GM10847 (cell line): ENCODE measurements around the gene RBFOX2.

ENCODE experiments used
- POLR2A ChIP-seq: IDR thresholded peaks from 2 replicates; pipeline ENCODE4 v1.6.1; 2011; ENCODE audit not compliant: insufficient read length; ENCODE audit errors: extremely low read depth

Gene RBFOX2

GRCh38 chr22:36052505-36052941 lies 23.9 kb upstream of the RBFOX2 start:
- TF ChIP-seq POLR2A: no peak

GRCh38 chr22:36049678-36049997 lies 21.0 kb upstream of the RBFOX2 start:
- no peak for TF ChIP-seq POLR2A

- no peak for TF ChIP-seq POLR2A
Observed at GRCh38 chr22:36048911-36049677, 20.5 kb upstream of the RBFOX2 start.

GRCh38 chr22:36042240-36042639 lies 13.6 kb upstream of the RBFOX2 start:
- no peak for TF ChIP-seq POLR2A

DNA sequence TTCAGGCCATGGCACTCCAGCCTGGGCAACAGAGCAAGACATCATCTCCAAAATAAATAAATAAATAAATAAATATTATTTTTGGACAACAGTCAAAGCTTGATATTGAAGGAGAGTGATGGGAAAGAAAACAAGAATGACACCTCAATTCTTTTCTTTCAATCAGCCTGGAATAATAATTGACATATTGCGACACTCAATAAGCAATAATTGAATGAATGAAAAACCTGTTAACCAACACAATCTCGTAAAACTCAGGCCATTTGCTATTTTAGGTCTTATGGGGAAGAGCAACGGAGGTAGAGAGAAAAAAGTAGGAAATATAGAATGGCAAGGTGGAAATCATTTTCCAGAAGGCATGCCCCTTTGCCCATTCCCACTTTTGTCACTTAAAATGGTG lies 10.5 kb upstream of the RBFOX2 start:
- no peak for TF ChIP-seq POLR2A

GRCh38 chr22:36037102-36037758 lies 8.6 kb upstream of the RBFOX2 start:
- no peak for TF ChIP-seq POLR2A

GRCh38 chr22:36036167-36036624 lies 7.6 kb upstream of the RBFOX2 start:
- no peak for TF ChIP-seq POLR2A

DNA sequence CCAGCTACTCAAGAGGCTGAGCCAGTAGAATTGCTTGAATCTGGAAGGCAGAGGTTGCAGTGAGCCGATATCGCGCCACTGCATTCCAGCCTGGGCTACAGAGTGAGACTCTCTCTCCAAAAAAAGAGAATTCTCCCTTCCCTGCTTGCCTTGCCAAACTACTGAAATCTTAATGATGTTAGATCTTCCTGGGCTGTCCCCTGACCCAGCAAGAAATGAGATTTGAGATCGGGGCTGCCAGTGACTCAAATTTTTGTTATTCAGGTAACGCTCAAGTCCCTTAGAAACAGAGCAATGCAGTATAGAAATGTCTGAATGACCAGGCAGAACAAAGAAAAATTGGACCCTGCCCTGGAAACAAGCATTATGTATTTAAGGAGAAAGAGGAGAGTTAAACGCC lies 4.0 kb upstream of the RBFOX2 start:
- no peak for TF ChIP-seq POLR2A

DNA sequence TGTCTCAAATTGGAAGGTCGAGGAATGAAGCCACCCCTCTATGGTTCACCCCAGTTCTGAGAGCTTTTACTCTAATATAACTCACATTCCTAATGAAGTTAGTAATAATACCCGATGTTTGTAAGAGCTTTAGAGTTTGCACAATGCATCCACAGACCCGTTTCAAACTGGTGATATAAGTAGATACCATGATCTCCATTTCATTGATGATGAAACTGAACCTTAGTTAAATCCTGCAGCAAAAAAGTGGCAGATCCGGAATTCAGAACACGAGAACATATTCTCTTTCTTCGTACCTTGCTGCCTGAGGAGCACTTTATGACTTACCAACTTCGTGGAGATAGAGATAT lies 757 bp upstream of the RBFOX2 start:
- no peak for TF ChIP-seq POLR2A

- no peak for TF ChIP-seq POLR2A
Observed at GRCh38 chr22:36027935-36028645, 534 bp downstream of the RBFOX2 start.

DNA sequence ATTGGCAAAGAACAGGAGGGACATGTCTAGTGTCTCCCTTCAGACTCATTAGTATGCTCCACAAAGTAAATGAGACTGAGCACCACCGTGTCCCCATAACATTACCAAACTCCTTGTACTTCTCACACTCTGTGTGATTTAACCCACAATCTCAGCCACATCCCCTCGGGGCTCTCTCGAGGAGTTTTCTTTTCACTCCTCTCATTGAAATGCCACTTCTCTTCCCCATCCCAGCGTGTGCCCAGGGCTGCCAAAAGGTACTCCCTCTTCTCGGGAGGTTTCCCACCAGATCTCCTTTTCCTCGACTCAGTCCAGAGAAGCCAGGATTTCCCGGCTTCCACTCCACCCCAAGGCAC lies 1.1 kb downstream of the RBFOX2 start:
- TF ChIP-seq POLR2A: no peak

- TF ChIP-seq POLR2A: no peak
Observed at GRCh38 chr22:36026741-36027140, 1.9 kb downstream of the RBFOX2 start.

- TF ChIP-seq POLR2A: no peak
Observed at GRCh38 chr22:36022697-36023096, 5.9 kb downstream of the RBFOX2 start.

- TF ChIP-seq POLR2A: no peak
Observed at GRCh38 chr22:36022162-36022561, 6.5 kb downstream of the RBFOX2 start.

- no peak for TF ChIP-seq POLR2A
Observed at GRCh38 chr22:36021606-36022153, 6.9 kb downstream of the RBFOX2 start.

- no peak for TF ChIP-seq POLR2A
Observed at GRCh38 chr22:36017651-36018091, 11.0 kb downstream of the RBFOX2 start.
